Sigmoid colon (tissue), 7 donors: ENCODE results near the gene ZFYVE19. TPM values are rescaled to one million over a fixed set of nuclear protein-coding genes. Genes with fewer than 3 reads are reported as not detected.

Experiments used
- DNase-seq: peaks from one replicate; pipeline ENCODE4 v3.0.0-alpha.2; 2019
- H3K27ac ChIP-seq, 4 donors: fragments of 200-600 bp; sonication (generic); one replicate each; pipeline ENCODE4 v1.5.1; 2016 to 2019; ENCODE audit warnings: mild to moderate bottlenecking in 1 of 4
- H3K27me3 ChIP-seq, 3 donors: fragments of 200-600 bp; sonication (generic); one replicate each; pipeline ENCODE4 v1.5.1; 2019; ENCODE audit warnings: mild to moderate bottlenecking in 1 of 3
- H3K36me3 ChIP-seq, 4 donors: fragments of 200-600 bp; sonication (generic); one replicate each; pipeline ENCODE4 v1.5.1; 2016 to 2019
- H3K4me1 ChIP-seq, 4 donors: fragments of 200-600 bp; sonication (generic); one replicate each; pipeline ENCODE4 v1.5.1; 2017 to 2019
- H3K4me3 ChIP-seq, 4 donors: fragments of 200-600 bp; sonication (generic); one replicate each; pipeline ENCODE4 v1.5.1; 2017 to 2019; ENCODE audit warnings: mild to moderate bottlenecking in 2 of 4, moderate library complexity in 1 of 4
- H3K9me3 ChIP-seq, 4 donors: fragments of 200-600 bp in 3 of 4; sonication (generic) in 3 of 4; one replicate each; pipeline versions ENCODE4 v1.5.1 to v1.6.1; 2013 to 2019
- CTCF ChIP-seq, 4 experiments: fragments of 450-650 bp in 3 of 4; fragments of 200-600 bp in 1 of 4; IDR thresholded peaks; one replicate each; pipeline ENCODE4 v1.5.1; 2016 to 2019; ENCODE audit warnings: antibody characterized with exemption in 4 of 4, mild to moderate bottlenecking in 3 of 4, moderate library complexity in 2 of 4
- EP300 ChIP-seq, 4 donors: sonication (generic); formaldehyde crosslinking; IDR thresholded peaks; one replicate each; pipeline ENCODE4 v1.6.1; 2017; ENCODE audit warnings: antibody characterized with exemption in 4 of 4
- POLR2A ChIP-seq, 2 donors: fragments of 450-650 bp; IDR thresholded peaks; one replicate each; pipeline ENCODE4 v1.6.1; 2016; ENCODE audit warnings: antibody characterized with exemption in 2 of 2, mild to moderate bottlenecking in 2 of 2, moderate library complexity in 2 of 2
- POLR2AphosphoS5 ChIP-seq, 4 donors: sonication (generic); formaldehyde crosslinking; IDR thresholded peaks; one replicate each; pipeline ENCODE4 v1.6.1; 2017; ENCODE audit warnings: antibody characterized with exemption in 4 of 4
- WGBS, 2 donors: extraction: QIAGEN DNeasy Blood & Tissue Kit; methylation state at CpG; one replicate each; pipeline ENCODE4 v1.1.7; 2013; 5-methylcytosine and 5-hydroxymethylcytosine counted together
- intact Hi-C: fragments of 100-400 bp; cut with DNase I; formaldehyde crosslinking; loops from one replicate; pipeline ENCODE4 v1.15.1; 2023
- polyA plus RNA-seq, 3 donors: library from polyadenylated mRNA; stranded (reverse); fragments of 200-250 nt; gene quantifications; one replicate each; pipeline ENCODE4 v1.2.3, GENCODE V29; 2013
- total RNA-seq, 4 donors: library from RNA; depleted of rRNA; stranded (reverse); fragments of >200 nt; gene quantifications; one replicate each; pipeline ENCODE4 v1.1.0, GENCODE V29; 2016
- donor health status: healthy with polysubstance abuse.
- donor health status: Bipolar disorder and iron deficiency.
- donor health status: healthy.

The ZFYVE19 gene
- total and polyA plus RNA-seq, 7 donors = 14.4 to 49.6 (median 28.7) TPM

GRCh38 chr15:40853241-40853890, 46.5 kb downstream of the ZFYVE19 start:
- H3K9me3 ChIP-seq = no peaks in the 10 kb centered on the region
- intact Hi-C loops = no loop called here
- H3K4me1 ChIP-seq = peaks cover 0 to 8% (median 3%) of the 10 kb centered on the region in 4 donors
- no peak overlapping the region for H3K4me3 ChIP-seq
- TF ChIP-seq POLR2A (IDR thresholded peaks at IDR 0.05) (no peak), POLR2AphosphoS5 (IDR thresholded peaks at IDR 0.05) (no peak), EP300 (IDR thresholded peaks at IDR 0.05) (no peak), CTCF (IDR thresholded peaks at IDR 0.05) (no peak)
- H3K27me3 ChIP-seq = peaks cover 0 to 12% (median 0%) of the 10 kb centered on the region in 3 donors
- DNase-seq = no peak
- no peaks in the 10 kb centered on the region for H3K36me3 ChIP-seq
- 86 to 92% methylated on average over 16 of the region's 16 CpGs for WGBS, 2 donors
- no peak overlapping the region for H3K27ac ChIP-seq

GRCh38 chr15:40854161-40854560, 47.3 kb downstream of the ZFYVE19 start:
- Histone ChIP-seq H3K36me3 (no peaks in the 10 kb centered on the region), H3K4me3 (no peak overlapping the region), H3K27me3 (peaks cover 0 to 19% (median 7%) of the 10 kb centered on the region in 3 donors), H3K4me1 (peaks cover 0 to 8% (median 3%) of the 10 kb centered on the region in 4 donors), H3K9me3 (no peaks in the 10 kb centered on the region), H3K27ac (no peak overlapping the region)
- WGBS, 2 donors = 77 to 83% methylated on average over 10 of the region's 10 CpGs
- intact Hi-C loops = no loop called here
- DNase-seq = no peak
- TF ChIP-seq CTCF (IDR thresholded peaks at IDR 0.05) (no peak), POLR2A (IDR thresholded peaks at IDR 0.05) (no peak), POLR2AphosphoS5 (IDR thresholded peaks at IDR 0.05) (no peak), EP300 (IDR thresholded peaks at IDR 0.05) (no peak)

- no peak for DNase-seq
- no peaks in the 10 kb centered on the region for H3K36me3 ChIP-seq
- H3K9me3 ChIP-seq = no peaks in the 10 kb centered on the region
- WGBS, 2 donors = 77 to 83% methylated on average over 13 of the region's 13 CpGs
- TF ChIP-seq POLR2AphosphoS5 (IDR thresholded peaks at IDR 0.05) (no peak), EP300 (IDR thresholded peaks at IDR 0.05) (no peak), POLR2A (IDR thresholded peaks at IDR 0.05) (no peak), CTCF (IDR thresholded peaks at IDR 0.05) (no peak)
- H3K27ac ChIP-seq = no peak overlapping the region
- intact Hi-C loops = no loop called here
- H3K4me3 ChIP-seq = no peak overlapping the region
- H3K4me1 ChIP-seq = peaks cover 0 to 8% (median 3%) of the 10 kb centered on the region in 4 donors
- peaks cover 0 to 24% (median 10%) of the 10 kb centered on the region in 3 donors for H3K27me3 ChIP-seq
Observed at GRCh38 chr15:40855706-40856234, 48.9 kb downstream of the ZFYVE19 start.

- no peak for DNase-seq
- H3K4me3 ChIP-seq = no peak overlapping the region
- TF ChIP-seq POLR2AphosphoS5 (IDR thresholded peaks at IDR 0.05) (no peak), CTCF (IDR thresholded peaks at IDR 0.05) (no peak), POLR2A (IDR thresholded peaks at IDR 0.05) (no peak), EP300 (IDR thresholded peaks at IDR 0.05) (no peak)
- H3K36me3 ChIP-seq = no peaks in the 10 kb centered on the region
- H3K9me3 ChIP-seq = no peaks in the 10 kb centered on the region
- peaks cover 0 to 24% (median 10%) of the 10 kb centered on the region in 3 donors for H3K27me3 ChIP-seq
- intact Hi-C loops = loop anchor here (1.0 kb wide), 1 partner anchor 38 kb away; the partner anchor contains the start of gene VPS18
- H3K27ac ChIP-seq = no peak overlapping the region
- H3K4me1 ChIP-seq = peaks cover 0 to 8% (median 3%) of the 10 kb centered on the region in 4 donors
- 28 to 63% methylated on average over 8 of the region's 8 CpGs for WGBS, 2 donors
Observed at GRCh38 chr15:40856746-40857145, 49.9 kb downstream of the ZFYVE19 start.
